Measurements from ENCODE around the gene NFASC. TPM values are rescaled to one million over a fixed set of nuclear protein-coding genes. Genes with fewer than 3 reads are reported as not detected.

Gene NFASC
- total RNA-seq, 1 donor = 36.9 TPM

DNA sequence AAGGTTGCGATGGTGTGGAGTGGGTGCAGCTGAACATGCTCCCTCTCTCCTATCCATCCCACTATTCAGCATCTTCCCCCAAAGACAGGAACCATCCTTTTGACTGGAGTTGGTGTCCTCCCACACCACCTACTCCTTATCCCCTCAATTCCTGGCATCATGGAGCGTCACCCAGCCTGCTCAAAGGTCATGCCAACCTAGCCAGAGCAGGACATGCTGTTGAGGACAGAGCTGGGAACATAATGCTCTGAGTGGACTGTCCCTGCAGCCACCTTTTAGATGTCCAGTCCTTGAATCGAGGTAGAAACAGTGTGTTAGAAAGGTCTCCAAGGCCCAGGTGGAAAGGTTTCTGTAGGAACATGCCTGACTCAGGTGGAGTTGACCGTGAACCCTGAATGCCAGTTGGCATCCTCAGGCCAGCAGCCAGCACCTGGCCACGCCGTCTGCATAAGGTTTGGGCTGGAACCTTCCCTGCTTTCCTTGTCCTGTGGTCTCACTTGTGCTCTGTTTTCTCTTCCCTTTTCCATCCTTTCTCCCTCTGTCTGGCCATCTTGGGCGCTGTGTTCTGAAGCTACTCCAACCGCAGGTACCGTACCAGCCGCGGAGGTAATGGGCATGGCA lies 120.2 kb downstream of the NFASC start:
- TF ChIP-seq, protein P1, sequence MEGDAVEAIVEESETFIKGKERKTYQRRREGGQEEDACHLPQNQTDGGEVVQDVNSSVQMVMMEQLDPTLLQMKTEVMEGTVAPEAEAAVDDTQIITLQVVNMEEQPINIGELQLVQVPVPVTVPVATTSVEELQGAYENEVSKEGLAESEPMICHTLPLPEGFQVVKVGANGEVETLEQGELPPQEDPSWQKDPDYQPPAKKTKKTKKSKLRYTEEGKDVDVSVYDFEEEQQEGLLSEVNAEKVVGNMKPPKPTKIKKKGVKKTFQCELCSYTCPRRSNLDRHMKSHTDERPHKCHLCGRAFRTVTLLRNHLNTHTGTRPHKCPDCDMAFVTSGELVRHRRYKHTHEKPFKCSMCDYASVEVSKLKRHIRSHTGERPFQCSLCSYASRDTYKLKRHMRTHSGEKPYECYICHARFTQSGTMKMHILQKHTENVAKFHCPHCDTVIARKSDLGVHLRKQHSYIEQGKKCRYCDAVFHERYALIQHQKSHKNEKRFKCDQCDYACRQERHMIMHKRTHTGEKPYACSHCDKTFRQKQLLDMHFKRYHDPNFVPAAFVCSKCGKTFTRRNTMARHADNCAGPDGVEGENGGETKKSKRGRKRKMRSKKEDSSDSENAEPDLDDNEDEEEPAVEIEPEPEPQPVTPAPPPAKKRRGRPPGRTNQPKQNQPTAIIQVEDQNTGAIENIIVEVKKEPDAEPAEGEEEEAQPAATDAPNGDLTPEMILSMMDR (IDR thresholded peaks at IDR 0.05; ENCODE audit: extremely low read depth, low read depth, low read length) = no peak
- Histone ChIP-seq H3K4me3 (ENCODE audit: insufficient read depth, low read length) (no peak overlapping the region), H2AFZ (ENCODE audit: low read length) (no peak overlapping the region), H3K27ac (ENCODE audit: low read depth, low read length) (no peak overlapping the region), H3K36me3 (ENCODE audit: insufficient read depth, low read length) (peaks cover 13% of the 10 kb centered on the region), H4K20me1 (ENCODE audit: insufficient read depth, low read length) (no peaks in the 10 kb centered on the region), H3K4me1 (ENCODE audit: insufficient read depth, low read length) (no peaks in the 10 kb centered on the region), H3K4me2 (ENCODE audit: insufficient read depth, low read length) (no peak overlapping the region), H3K27me3 (ENCODE audit: insufficient read depth, low read length) (no peaks in the 10 kb centered on the region), H3K9me3 (ENCODE audit: low read depth, low read length) (no peaks in the 10 kb centered on the region), H3K79me2 (ENCODE audit: insufficient read depth, low read length) (no peaks in the 10 kb centered on the region)
- DNase-seq (ENCODE audit: insufficient read length, low spot score, missing footprints) = no peak

DNA sequence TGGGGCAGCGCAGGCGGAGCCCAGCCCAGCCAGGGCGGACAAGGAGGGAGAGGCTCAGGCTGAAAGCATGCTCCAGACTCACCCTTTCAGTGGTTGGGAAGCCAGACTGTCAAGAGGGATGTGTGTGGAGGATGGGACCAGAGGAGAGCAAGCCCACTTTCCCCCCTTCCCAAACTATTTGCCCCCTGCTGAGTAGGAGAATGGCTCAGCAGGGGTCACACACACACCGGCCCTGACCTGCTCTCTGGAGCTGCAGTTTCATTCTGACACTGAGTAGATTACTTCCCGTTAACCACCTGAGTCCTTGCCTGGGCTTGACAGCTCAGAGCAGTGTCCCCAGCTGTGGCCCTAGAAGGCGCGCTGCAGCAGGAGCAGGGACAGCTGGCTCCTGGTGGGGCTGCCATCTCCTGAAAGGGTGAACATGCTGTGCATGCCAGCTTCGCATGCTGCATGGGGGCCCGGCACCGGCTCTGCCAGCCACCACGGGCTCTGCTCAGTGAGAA lies 120.7 kb downstream of the NFASC start:
- Histone ChIP-seq H4K20me1 (ENCODE audit: insufficient read depth, low read length) (no peaks in the 10 kb centered on the region), H3K4me1 (ENCODE audit: insufficient read depth, low read length) (no peaks in the 10 kb centered on the region), H3K36me3 (ENCODE audit: insufficient read depth, low read length) (peaks cover 13% of the 10 kb centered on the region), H3K9me3 (ENCODE audit: low read depth, low read length) (no peaks in the 10 kb centered on the region), H3K27ac (ENCODE audit: low read depth, low read length) (no peak overlapping the region), H3K4me2 (ENCODE audit: insufficient read depth, low read length) (no peak overlapping the region), H3K4me3 (ENCODE audit: insufficient read depth, low read length) (no peak overlapping the region), H2AFZ (ENCODE audit: low read length) (no peak overlapping the region), H3K27me3 (ENCODE audit: insufficient read depth, low read length) (no peaks in the 10 kb centered on the region), H3K79me2 (ENCODE audit: insufficient read depth, low read length) (no peaks in the 10 kb centered on the region)
- DNase-seq (ENCODE audit: insufficient read length, low spot score, missing footprints) = no peak
- TF ChIP-seq, protein P1 (IDR thresholded peaks at IDR 0.05; ENCODE audit: extremely low read depth, low read depth, low read length) = no peak

DNA sequence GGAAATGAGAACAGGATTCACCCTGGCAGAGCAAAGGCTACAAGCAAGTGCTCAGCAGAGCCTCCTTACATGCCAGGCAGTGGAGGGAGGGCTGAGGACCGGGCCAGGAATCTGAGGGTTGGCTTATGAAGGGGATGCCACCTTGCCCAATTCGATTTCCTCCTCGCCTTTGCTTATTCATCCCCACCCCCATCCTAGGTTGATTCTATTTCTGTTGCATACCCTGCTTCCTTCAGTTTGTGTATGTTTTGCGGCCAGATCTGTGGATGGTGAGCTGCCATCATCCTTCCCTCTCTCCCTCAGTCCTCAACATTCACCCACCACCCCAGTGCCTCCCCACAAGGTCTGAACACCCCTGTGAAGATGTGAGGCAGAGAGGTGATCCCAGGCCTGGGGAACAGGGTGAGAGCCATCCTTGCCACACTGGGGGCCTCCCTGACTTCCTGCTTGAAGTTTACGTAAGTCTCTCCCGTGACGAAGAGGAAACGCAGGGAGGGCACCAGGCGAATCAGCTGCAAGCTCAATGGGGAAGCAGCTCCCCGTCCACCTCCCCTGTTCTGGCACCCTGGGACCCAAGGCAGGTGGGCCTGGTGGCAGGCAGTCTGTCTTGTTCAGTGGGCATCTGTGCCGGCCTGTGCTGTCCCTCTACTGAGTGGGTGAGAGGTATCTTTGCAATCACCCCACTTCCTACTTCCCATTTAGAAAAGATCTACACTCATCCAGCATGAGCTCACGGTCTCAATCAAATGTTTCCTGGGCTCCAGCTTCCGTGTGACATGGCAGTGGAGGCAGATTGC lies 121.7 kb downstream of the NFASC start:
- Histone ChIP-seq H3K27ac (ENCODE audit: low read depth, low read length) (no peak overlapping the region), H3K27me3 (ENCODE audit: insufficient read depth, low read length) (no peaks in the 10 kb centered on the region), H3K79me2 (ENCODE audit: insufficient read depth, low read length) (no peaks in the 10 kb centered on the region), H4K20me1 (ENCODE audit: insufficient read depth, low read length) (no peaks in the 10 kb centered on the region), H3K9me3 (ENCODE audit: low read depth, low read length) (no peaks in the 10 kb centered on the region), H3K4me3 (ENCODE audit: insufficient read depth, low read length) (no peak overlapping the region), H2AFZ (ENCODE audit: low read length) (no peak overlapping the region), H3K4me1 (ENCODE audit: insufficient read depth, low read length) (no peaks in the 10 kb centered on the region), H3K36me3 (ENCODE audit: insufficient read depth, low read length) (peaks cover 13% of the 10 kb centered on the region), H3K4me2 (ENCODE audit: insufficient read depth, low read length) (no peak overlapping the region)
- TF ChIP-seq, protein P1 (IDR thresholded peaks at IDR 0.05; ENCODE audit: extremely low read depth, low read depth, low read length) = no peak
- DNase-seq (ENCODE audit: insufficient read length, low spot score, missing footprints) = no peak

DNA sequence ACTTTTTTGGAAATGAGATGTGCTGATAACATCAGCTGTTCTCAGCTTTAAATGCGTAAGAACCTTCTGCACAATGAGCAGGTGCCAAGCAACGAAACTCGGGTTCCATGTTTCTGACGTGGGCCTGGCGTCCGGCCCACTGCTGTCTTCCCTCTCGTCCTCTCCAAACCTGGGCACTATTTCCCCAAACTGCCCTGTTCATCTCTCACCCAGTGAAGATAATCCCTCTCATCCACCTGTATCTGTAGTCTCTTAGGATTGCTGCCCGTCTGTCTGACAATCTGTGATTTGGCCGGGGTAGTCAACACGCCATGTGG lies 122.3 kb downstream of the NFASC start:
- Histone ChIP-seq H3K27ac (ENCODE audit: low read depth, low read length) (no peak overlapping the region), H3K4me1 (ENCODE audit: insufficient read depth, low read length) (no peaks in the 10 kb centered on the region), H2AFZ (ENCODE audit: low read length) (no peak overlapping the region), H3K4me2 (ENCODE audit: insufficient read depth, low read length) (no peak overlapping the region), H3K4me3 (ENCODE audit: insufficient read depth, low read length) (no peak overlapping the region), H3K9me3 (ENCODE audit: low read depth, low read length) (no peaks in the 10 kb centered on the region), H3K79me2 (ENCODE audit: insufficient read depth, low read length) (no peaks in the 10 kb centered on the region), H3K27me3 (ENCODE audit: insufficient read depth, low read length) (no peaks in the 10 kb centered on the region), H4K20me1 (ENCODE audit: insufficient read depth, low read length) (no peaks in the 10 kb centered on the region), H3K36me3 (ENCODE audit: insufficient read depth, low read length) (peaks cover 17% of the 10 kb centered on the region)
- TF ChIP-seq, protein P1 (IDR thresholded peaks at IDR 0.05; ENCODE audit: extremely low read depth, low read depth, low read length) = no peak
- no peak for DNase-seq (ENCODE audit: insufficient read length, low spot score, missing footprints)

Data from osteoblast (primary cell).